Inferior parietal cortex (tissue), 1 donor: ENCODE results near the gene GMCL2.

Experiments
- DNase-seq: peaks from one replicate; pipeline ENCODE4 v3.0.0-alpha.2; 2016; ENCODE audit errors: extremely low spot score

GMCL2 gene

GRCh38 chr5:178143246-178143645 lies 43.9 kb downstream of the GMCL2 start:
- no peak for DNase-seq

DNA sequence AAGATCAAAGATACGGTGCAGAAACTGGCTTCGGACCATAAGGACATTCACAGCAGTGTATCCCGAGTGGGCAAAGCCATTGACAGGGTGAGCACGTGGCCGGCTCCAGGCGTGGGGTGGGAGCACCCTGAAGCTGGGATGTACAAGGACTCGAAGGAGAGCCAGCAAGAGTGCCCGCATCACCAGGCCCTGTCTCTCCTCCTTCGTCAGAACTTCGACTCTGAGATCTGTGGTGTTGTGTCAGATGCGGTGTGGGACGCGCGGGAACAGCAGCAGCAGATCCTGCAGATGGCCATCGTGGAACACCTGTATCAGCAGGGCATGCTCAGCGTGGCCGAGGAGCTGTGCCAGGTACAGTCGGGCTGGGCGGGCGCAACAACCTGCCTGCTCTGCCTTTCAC lies 44.5 kb downstream of the GMCL2 start:
- DNase-seq: no peak

GRCh38 chr5:178141550-178141949 lies 45.6 kb downstream of the GMCL2 start:
- no peak for DNase-seq

- DNase-seq: no peak
These were observed 49.2 kb downstream of the GMCL2 start for GRCh38 chr5:178137991-178138390.

DNA sequence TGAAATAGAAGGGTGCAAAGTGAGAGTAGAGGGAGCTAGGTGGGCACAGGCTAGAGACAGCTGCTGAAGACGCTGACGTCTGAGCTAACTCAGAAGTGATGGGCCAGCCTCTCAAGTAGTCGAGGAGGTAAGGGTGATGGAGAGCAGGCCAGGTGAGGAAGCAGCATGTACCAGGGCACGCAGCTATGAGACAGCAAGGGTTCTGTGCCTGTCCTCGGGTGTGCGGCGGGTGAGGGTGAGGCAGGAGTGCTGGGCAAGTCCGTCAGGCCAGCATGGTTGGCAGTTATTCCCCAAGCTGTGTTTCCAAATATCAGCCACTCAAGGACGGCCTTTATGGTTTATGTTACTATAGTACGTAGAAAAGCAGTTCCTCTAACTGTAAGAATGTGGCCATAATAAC lies 50.2 kb downstream of the GMCL2 start:
- no peak for DNase-seq
